ENCODE data around the gene CDKL1. TPM values are rescaled to one million over a fixed set of nuclear protein-coding genes. Genes with fewer than 3 reads are reported as not detected.
A peak's percentile ranks its signal among the peaks of the same experiment; 100 is the strongest.

CDKL1 gene
- total and polyA plus RNA-seq, 2 of the 13 experiments (the other 11 are each of a cell fraction or from before 2014, with no cell fraction given): 4.4 to 5.1 TPM

DNA sequence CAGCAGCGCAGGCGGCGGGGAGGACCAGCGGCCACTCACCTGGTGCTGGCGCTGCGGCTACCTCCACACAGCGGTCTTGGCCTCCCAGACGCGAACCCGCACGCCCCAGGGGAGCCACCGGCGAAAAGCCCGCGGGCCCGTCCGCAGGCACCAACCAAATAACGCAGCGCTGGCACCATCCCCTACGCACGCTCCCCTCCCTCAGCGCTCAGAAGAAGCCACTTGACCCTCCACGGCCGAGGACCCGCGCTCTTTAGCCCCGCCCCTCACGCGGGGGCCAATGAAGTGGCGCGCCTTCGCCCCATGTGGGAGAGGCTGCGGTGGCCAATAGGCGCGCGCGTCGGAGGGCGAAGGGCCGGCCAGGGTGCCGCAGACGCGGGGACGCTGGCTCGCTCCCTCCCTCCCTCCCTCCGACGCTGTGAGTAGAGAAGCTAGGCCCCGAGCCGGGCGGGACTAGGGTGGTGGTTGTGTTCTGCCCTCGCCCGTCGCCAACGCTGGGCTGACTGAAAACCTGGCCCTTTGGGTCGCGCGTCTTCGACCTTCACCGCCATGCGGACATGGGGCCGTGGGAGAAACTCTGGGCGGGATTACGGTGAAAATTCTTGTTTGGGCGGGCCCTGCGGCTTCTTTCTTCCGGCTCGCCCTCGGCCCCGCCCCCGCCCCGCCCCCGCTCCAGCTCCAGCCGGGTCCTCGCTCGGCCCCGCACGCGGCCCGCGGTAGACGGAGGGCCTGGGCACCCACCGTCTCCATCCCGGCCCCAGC lies 84.5 kb downstream of the CDKL1 start, which contains the start of the genes DMAC2L and L2HGDH (continued):
- TF ChIP-seq, protein P1, sequence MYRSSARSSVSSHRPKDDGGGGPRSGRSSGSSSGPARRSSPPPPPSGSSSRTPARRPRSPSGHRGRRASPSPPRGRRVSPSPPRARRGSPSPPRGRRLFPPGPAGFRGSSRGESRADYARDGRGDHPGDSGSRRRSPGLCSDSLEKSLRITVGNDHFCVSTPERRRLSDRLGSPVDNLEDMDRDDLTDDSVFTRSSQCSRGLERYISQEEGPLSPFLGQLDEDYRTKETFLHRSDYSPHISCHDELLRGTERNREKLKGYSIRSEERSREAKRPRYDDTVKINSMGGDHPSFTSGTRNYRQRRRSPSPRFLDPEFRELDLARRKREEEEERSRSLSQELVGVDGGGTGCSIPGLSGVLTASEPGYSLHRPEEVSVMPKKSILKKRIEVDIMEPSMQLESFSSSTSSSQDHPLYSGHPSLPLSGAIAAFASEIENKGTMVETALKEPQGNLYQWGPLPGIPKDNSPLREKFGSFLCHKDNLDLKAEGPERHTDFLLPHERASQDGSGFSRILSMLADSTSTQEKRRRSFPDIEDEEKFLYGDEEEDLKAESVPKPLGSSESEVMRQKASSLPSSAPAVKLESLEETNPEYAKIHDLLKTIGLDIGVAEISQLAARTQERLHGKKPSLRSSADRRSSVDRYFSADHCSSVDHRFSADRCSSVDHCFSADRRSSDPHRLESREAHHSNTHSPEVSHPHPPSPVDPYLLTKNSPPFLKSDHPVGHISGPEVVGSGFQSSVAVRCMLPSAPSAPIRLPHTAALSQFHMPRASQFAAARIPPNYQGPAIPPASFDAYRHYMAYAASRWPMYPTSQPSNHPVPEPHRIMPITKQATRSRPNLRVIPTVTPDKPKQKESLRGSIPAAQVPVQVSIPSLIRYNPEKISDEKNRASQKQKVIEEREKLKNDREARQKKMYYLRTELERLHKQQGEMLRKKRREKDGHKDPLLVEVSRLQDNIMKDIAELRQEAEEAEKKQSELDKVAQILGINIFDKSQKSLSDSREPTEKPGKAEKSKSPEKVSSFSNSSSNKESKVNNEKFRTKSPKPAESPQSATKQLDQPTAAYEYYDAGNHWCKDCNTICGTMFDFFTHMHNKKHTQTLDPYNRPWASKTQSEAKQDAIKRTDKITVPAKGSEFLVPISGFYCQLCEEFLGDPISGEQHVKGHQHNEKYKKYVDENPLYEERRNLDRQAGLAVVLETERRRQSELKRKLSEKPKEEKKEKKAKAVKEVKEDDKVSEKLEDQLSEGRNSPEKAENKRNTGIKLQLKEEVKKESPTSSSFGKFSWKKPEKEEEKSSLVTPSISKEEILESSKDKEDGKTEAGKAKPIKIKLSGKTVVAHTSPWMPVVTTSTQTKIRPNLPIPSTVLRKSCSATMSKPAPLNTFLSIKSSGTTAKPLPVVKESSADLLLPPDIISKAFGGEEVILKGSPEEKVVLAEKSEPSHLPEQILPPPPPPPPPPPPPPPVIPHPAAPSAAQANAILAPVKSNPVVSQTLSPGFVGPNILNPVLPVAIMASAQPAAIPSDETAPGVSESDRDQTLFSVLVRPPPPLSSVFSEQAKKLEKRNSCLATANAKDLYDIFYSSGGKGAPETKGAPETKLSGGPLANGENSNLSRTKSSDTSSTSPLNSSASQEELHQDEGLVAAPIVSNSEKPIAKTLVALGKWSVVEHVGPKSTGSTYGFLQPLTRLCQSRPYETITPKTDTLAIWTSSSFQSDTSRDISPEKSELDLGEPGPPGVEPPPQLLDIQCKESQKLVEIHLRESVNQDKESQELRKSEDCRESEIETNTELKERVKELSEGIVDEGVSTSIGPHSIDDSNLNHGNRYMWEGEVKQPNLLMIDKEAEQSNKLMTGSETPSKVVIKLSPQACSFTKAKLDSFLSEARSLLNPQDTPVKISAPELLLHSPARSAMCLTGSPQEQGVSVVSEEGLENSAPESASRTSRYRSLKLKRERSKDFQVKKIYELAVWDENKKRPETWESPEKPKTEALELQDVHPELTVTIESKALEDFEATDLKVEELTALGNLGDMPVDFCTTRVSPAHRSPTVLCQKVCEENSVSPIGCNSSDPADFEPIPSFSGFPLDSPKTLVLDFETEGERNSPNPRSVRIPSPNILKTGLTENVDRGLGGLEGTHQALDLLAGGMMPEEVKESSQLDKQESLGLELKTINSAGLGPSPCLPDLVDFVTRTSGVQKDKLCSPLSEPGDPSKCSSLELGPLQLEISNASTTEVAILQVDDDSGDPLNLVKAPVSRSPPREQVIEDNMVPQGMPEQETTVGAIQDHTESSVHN (CRISPR knock-in tag; IDR thresholded peaks at IDR 0.05): peak; percentile 67; the same call in 1 of the 2 replicates
- no peak; the same call in 1 of the 2 replicates for TF ChIP-seq KLF12 (CRISPR knock-in tag; IDR thresholded peaks at IDR 0.05; ENCODE audit: borderline replicate concordance)
- no peak for TF ChIP-seq ZNF773 (CRISPR knock-in tag; IDR thresholded peaks at IDR 0.05; ENCODE audit: borderline replicate concordance)
- TF ChIP-seq TCF7 (IDR thresholded peaks at IDR 0.05; ENCODE audit: low read depth): no peak; the same call in 1 of the 2 replicates
- TF ChIP-seq, protein P2, sequence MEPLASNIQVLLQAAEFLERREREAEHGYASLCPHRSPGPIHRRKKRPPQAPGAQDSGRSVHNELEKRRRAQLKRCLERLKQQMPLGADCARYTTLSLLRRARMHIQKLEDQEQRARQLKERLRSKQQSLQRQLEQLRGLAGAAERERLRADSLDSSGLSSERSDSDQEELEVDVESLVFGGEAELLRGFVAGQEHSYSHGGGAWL (CRISPR knock-in tag; IDR thresholded peaks at IDR 0.05): peak; percentile 86
- no peak for TF ChIP-seq ZFAT (CRISPR knock-in tag; conservative IDR thresholded peaks at IDR 0.05)
- no peak for TF ChIP-seq ZNF282 (IDR thresholded peaks at IDR 0.05; ENCODE audit: partially characterized antibody)
- TF ChIP-seq NFATC3 (CRISPR knock-in tag; IDR thresholded peaks at IDR 0.05): peak; percentile 74
- no peak for TF ChIP-seq GPN1 (CRISPR knock-in tag; IDR thresholded peaks at IDR 0.05; ENCODE audit: borderline replicate concordance)
- TF ChIP-seq, protein P3, sequence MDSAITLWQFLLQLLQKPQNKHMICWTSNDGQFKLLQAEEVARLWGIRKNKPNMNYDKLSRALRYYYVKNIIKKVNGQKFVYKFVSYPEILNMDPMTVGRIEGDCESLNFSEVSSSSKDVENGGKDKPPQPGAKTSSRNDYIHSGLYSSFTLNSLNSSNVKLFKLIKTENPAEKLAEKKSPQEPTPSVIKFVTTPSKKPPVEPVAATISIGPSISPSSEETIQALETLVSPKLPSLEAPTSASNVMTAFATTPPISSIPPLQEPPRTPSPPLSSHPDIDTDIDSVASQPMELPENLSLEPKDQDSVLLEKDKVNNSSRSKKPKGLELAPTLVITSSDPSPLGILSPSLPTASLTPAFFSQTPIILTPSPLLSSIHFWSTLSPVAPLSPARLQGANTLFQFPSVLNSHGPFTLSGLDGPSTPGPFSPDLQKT (CRISPR knock-in tag; IDR thresholded peaks at IDR 0.05; ENCODE audit: borderline replicate concordance): no peak
- no peak for TF ChIP-seq ZNF562 (CRISPR knock-in tag; IDR thresholded peaks at IDR 0.05; ENCODE audit: borderline replicate concordance)
- TF ChIP-seq ZNF572 (CRISPR knock-in tag; IDR thresholded peaks at IDR 0.05): 0 out of 2 replicates have a peak, but pooled peaks have one; percentile 59
- TF ChIP-seq ZNF207 (IDR thresholded peaks at IDR 0.05; ENCODE audit: borderline replicate concordance): no peak
- peak; percentile 92; the same call in 1 of the 2 replicates for TF ChIP-seq NFKB2 (CRISPR knock-in tag; IDR thresholded peaks at IDR 0.05; ENCODE audit: borderline replicate concordance)
- TF ChIP-seq, protein P4, sequence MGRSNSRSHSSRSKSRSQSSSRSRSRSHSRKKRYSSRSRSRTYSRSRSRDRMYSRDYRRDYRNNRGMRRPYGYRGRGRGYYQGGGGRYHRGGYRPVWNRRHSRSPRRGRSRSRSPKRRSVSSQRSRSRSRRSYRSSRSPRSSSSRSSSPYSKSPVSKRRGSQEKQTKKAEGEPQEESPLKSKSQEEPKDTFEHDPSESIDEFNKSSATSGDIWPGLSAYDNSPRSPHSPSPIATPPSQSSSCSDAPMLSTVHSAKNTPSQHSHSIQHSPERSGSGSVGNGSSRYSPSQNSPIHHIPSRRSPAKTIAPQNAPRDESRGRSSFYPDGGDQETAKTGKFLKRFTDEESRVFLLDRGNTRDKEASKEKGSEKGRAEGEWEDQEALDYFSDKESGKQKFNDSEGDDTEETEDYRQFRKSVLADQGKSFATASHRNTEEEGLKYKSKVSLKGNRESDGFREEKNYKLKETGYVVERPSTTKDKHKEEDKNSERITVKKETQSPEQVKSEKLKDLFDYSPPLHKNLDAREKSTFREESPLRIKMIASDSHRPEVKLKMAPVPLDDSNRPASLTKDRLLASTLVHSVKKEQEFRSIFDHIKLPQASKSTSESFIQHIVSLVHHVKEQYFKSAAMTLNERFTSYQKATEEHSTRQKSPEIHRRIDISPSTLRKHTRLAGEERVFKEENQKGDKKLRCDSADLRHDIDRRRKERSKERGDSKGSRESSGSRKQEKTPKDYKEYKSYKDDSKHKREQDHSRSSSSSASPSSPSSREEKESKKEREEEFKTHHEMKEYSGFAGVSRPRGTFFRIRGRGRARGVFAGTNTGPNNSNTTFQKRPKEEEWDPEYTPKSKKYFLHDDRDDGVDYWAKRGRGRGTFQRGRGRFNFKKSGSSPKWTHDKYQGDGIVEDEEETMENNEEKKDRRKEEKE (IDR thresholded peaks at IDR 0.05): no peak
- 0 out of 2 replicates have a peak, but pooled peaks have one; percentile 51 for TF ChIP-seq ARID2 (CRISPR knock-in tag; IDR thresholded peaks at IDR 0.05; ENCODE audit: borderline replicate concordance)
